ENCODE results near the gene GRIP1. TPM values are rescaled to one million over a fixed set of nuclear protein-coding genes. Genes with fewer than 3 reads are reported as not detected.

GRIP1 gene
- total RNA-seq, 1 donor from 2014 or later: 20.5 TPM

DNA sequence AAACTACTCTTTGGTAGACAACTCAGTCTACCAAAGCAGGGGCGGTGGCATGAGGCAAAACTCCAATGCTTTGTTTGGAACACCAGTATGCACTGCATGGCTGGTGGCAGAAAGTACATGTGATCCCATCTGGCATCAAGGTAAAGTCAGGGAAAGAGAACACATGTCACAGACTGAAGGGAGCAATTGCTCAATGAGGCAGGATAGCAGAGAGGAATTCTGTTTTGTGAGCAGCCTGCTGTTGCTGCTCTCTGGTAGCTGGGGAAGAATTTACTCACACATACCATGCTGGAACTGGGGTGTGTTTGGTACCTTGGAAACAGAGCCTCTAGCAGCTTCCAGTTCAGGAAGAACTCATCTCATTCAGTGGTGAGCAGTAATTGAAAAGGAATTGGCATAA lies 291.8 kb downstream of the GRIP1 start:
- no peak for DNase-seq (ENCODE audit: low spot score)

DNA sequence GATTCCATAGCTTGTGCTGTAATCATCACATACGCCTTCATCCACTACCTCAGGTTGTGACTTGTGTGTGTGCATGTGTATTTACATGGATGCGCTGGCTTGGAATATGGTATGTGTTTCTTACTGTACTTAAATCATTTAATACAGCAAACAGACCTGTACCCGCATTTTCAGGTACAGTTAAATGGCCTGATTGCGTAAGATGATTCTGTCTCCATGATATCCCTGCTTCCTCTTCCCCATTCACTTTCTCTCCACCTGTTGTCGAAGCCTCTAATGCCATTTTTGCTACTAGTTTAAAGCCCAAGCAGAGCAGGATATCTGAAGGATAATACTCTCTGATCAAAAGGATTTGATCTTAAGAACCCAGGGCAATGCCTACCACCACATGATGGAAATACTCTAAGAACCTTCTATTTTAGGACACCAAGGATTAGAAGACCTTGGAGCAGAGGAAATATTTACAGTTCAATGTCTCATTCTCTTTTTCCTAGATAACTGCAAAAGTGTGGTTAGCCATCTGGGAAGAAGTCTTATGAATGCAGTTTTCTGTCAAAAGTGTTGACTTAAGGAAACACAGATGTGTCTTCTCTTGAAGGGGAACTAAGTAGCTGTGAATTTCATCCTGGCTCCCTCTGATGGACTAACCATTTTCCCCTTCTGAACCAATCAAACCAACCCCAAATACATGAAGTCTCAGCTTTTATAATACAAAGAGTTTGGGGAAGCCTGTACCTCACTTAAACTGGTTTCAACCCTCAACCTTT lies 297.9 kb downstream of the GRIP1 start:
- DNase-seq (ENCODE audit: low spot score): no peak

DNA sequence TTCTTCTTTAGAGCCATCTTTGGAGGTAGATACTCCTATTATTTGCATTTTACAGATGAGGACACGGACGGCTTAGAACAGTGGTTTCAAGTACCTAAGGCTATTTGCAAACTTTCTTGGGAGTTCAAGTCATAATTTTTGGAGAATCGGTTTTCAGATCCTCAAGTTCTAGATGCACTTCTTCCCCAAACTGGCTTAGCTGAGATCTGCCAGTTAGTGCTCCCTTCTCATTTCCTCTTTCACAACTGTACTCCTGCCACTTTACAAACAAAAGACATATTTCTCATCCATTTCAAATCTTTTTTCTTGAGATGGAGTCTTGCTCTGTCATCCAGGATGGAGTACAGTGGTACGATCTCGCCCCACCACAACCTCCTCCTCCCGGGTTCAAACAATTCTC lies 299.3 kb downstream of the GRIP1 start:
- DNase-seq (ENCODE audit: low spot score): no peak

DNA sequence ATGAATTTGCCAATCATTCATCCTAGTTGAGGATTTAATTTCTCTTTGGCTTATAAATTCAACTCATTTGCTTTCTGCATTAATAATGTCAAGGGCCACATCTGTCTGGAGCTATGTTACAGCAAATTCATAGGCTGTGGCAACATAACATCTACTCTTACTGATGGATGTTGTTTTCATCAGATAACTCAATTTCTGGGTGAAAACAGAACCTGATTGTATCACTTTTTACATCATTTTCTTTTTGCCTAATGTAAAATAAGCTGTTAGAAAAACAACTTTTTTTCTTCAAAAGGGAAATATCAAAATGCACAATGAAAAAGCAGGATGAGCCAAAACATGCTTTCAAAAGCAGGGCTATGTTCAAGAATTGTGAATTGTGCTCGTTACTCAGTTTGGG lies 303.3 kb downstream of the GRIP1 start:
- no peak for DNase-seq (ENCODE audit: low spot score)

DNA sequence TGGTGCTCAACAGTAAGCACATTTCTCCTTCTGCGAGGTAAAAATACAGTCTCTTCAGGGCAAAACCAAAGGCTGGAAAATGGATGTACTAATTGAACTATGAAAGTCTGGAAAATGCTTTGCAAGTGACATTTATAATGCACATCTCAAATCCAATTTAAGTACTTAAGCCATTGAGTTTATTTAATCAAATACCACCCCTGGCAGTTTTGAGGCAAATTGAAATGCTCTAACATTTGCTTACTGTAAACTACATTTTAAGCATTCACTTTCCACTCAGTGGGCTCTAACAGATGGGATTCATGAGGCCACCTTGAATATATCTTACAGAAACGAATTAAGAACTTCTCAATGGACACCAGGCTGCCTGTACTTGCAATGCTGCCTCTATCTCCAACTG lies 306.9 kb downstream of the GRIP1 start:
- DNase-seq (ENCODE audit: low spot score): no peak

DNA sequence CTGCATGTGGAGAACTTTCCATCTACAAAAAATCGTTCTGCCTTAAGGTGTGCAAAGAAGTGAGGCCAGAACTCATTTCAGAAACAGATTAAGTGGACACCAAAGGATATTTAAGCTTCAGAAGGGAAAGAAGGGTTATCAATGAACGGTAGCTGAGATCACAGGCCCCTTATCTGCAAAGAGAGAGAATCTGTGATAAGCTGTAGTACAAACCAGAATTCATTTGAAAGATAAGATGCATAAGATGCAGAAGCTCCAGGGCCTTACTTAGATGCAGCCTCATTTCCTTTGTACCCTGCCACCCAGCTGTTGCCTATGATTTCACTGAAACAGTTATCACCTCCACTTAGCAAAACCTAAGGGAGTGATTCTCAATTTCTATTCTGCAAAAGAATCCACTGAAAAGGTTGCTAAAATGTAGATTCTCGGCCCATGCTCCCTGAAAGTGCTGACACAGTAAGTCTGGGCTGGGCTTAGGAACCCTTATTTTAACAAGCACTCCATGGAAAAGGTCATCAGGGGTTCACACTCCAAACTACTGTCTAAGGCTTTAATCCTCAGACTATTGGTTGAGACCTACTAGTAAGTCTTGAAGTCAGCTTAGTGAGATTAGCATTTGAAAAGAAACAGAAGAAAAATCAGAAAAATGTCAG lies 311.7 kb downstream of the GRIP1 start:
- DNase-seq (ENCODE audit: low spot score): peak; percentile 6

DNA sequence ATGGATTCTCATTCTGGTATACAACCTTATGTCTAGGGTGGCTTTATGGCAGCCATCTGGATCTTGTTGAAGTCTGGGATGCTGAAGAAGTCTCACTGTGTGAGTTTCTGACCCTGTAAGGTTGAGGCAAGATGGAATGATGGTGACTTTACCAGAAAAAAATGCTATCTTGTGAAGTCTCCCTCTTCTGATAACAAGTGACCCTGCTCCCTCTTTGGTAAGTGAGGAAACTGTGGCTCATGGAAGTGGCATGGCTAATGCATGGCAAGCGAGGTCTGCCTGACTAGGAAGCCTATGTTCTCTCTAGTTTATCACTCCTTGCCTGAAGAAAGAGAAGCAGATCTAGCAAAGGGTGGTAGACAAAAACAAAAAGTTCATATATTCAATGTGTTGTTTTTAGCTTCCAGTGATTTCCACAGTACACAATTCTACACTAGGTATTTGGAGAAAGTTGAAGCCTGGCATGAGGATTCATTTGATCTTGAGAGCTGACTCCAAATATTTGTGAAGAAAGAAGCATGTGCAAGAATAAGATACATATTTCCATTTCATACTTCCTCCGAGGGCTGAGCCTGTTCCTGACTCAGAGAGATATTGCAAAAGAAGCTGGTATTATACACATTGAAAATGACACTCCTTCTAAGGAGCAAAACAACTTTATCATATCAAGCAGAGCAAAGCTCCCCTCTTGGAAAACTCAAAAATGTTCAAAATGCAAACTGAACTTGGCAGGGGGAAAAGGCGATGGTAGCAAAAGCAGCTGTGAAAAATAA lies 313.0 kb downstream of the GRIP1 start:
- DNase-seq (ENCODE audit: low spot score): peak; percentile 54

DNA sequence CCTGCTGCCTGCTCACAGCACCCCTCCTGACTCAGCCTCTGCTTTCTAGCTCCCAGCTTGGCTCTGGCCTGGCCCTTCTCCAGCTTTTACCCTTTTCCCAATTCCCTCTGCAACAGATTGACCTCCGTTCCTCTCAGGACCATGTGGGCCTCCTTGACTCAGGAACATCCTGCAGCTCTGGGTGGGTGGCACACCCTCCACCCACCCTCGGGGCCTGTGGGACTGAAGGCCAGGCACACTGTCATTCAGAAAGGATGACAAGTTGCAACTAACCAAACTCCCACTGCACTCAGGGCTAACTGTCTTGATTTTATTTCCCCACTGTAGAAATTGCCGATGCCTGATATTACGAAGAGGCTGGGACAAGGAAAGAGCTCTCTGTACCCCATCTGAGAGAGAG lies 317.2 kb downstream of the GRIP1 start:
- no peak for DNase-seq (ENCODE audit: low spot score)

DNA sequence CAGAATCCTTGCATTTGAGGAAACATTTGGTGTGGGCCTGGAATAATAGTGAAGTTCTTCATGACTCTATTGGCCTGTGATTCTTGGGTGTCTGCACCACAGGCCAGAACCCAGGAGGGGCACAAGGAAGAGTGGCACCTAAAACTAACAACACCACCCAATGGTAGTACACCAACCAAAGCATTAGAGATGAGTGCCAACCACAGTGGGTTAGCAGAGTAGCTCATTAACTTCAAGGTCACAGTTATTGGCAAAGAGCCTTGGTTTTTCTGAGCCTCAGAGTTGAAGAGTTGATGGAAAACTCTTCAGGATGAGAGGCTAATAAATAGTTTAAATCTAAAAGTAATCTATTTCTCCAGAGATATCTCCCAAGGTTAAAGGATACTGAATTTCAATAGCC lies 319.6 kb downstream of the GRIP1 start:
- DNase-seq (ENCODE audit: low spot score): no peak

DNA sequence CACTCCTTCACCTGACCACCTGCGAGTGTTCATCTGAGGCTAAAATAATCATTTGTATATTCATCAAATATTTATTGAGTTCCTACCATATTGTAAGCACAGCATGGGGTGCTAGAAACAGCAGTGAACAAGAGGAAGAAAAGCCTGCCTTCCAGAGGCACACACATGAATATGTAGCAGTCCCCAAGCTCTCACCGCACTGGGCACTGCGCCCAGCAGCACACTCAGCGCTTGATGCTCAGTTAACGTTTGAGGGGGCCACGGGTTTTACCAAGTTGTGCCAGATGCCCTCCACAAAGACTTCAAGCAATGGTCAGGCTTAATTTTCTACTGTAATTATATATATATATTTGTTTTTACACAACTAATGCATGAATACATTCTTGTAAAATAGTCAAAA lies 324.6 kb downstream of the GRIP1 start:
- no peak for DNase-seq (ENCODE audit: low spot score)

DNA sequence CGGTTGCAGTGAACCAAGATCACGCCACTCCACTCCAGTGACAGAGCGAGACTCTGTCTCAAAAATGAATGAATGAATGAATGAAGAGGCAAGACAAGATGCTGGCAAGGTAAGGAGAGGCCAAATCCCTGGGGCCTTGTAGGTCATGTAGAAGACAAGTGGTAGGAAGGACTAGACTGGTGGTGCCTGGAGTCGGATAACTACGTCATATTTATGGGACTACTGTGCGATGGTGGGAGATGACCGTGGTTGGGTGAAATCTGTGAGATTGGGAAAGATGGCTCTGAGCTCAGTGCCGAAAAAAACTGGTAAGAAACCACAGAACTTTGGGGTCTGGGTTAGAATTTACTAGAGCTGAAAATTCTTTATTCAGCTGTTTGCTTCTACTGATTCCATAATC lies 326.0 kb downstream of the GRIP1 start:
- DNase-seq (ENCODE audit: low spot score): no peak

DNA sequence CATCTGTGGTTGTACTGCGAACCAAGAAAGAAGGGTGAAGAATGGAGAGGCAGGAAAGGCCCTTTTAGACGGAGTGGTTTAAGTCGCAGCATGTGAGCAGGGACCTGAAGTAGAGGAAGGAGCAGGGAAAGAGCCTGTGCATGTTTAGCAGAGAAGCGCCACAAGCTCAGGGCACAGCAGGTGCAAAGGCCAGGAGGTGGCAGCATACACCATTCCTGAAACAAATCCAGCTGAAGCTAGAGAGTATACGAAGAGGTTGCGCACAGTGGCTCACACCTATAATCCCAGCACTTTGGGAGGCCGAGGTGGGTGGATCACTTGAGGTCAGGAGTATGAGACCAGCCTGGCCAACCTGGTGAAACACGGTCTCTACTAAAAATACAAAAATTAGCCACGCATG lies 326.7 kb downstream of the GRIP1 start:
- peak; percentile 23 for DNase-seq (ENCODE audit: low spot score)

DNA sequence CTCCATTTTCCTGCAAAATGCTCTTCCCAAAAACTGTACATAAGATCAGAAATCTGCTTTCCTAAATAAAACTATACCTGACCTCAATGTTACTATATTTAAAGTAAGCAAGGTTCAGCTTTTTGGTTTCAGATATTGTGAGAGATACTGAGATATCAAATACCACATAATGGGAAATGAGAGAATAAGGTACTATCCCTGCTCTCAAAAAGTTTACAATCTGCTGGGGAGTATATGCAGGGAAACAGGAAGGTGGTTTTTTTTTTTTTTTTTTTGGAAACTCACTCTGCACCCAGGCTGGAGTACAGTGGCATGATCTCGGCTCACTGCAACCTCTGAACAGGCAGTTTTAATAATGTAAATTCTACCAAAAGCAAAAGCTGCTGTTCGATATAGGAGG lies 327.6 kb downstream of the GRIP1 start:
- no peak for DNase-seq (ENCODE audit: low spot score)

DNA sequence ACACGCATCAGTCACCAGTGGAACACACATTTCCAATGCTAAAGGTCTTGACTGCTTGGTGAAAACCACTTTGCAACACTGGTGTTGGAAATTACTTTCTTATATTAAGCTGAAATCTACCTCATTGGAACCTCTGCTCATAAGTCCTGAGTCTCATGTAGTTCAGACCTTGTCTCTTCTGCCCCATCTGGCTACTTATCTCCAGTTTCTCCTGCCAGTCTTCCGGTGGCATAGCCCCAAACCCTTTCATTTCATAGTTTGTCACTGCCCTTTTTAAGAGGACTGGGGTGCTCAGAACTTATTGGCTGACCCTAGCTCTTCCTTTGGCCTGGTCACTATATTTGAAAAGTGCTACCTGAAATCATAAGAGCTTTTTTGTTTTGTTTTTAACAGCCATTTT lies 332.9 kb downstream of the GRIP1 start:
- no peak for DNase-seq (ENCODE audit: low spot score)

DNA sequence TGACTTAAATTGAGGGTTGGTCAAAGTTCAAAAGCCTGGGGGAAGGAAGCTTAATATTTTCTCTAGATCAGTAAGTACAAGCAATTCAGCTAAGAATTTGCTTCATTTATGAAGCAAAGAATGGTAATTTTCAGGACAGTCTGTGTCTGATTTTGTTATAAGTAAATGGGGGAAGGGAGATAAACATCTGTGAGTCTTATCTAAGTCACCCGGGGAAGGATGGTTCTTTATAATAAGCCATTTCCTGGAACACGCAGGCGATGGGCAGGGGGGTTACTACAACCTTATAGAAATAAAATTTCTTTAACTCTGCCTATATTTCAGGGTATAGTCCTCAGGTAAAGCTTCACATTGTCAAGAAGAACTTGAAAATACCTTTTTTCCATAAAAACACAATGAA lies 333.7 kb downstream of the GRIP1 start:
- DNase-seq (ENCODE audit: low spot score): no peak

DNA sequence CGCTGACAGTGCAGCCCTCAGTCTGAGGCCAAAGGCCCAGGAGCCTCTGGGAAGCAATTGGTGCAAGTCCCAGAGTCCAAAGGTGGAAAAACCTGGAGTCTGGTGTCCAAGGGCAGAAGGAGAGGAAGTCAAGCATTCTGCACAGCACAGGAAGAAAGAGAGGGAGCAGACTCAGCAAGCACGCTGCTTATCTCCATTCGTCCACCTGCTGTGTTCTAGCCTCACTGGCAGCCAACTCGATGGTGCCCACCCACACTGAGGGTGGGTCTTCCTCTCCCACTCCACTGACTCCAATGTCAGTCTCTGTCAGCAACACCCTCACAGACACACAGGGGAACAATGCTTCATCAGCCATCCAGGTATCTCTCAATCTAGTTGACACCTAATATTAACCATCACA lies 337.8 kb downstream of the GRIP1 start:
- DNase-seq (ENCODE audit: low spot score): no peak

DNA sequence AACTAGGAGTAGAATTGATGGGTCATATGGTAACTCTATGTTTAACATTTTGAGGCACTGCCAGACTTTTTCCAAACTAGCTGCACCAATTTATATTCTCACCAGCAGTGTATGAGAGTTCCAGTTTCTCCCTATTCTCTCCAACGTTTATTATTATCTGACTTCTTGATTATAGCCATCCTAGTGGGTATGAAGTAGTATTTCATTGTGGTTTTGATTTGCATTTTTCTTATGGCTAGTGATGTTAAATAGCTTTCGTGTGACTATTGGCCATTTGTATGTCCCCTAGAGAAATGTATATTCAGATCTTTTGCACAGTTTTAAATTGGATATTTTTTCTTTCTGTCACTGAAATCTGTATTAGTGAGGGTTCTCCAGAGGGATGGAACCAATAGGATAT lies 338.7 kb downstream of the GRIP1 start:
- DNase-seq (ENCODE audit: low spot score): no peak

DNA sequence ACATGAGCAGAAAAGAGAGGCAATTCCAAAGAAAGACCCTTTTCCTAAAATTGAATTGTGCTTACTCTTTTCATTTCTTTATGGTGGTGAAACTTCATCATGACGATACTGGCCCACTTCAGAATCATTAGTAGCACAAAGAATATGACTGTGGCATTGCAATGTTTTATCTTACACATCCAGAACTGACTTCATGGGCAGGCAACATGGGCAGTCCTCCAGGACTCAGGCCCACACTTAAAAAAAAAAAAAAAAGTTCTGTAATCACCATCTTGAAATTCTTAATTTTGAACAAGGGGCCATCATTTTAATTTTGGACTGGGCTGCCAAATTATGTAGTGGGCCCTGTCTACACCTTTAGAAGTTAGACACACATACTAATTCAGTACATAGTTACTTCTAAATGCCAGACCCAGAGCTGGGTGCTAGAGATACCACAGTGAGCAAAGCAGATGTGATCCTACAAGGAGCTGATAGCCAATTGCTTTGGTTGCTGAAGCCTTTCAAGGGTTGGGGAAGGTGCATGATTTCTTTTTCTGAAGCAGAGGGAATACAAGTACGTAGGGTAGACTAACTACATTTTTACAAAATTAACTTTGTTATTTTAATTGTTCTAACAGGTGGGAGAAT lies 341.4 kb downstream of the GRIP1 start:
- DNase-seq (ENCODE audit: low spot score): no peak

DNA sequence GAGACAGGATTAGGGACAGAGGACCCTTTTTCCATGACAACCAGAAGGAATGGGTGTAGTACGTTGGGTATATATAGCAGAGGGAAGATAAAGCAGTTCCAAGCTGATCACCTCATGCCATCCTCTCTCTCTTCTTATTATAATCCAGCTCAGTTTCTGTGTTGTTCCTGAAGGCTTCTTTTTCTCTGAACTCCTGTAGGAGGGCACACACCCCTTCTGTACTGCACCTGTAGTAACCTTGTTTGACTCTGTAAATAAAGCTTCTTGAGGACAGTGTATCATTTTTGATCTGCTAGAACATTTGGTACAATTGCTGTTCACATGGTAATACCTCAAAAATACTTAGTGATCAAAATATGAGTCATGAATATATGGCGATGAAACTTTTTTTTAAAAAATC lies 343.1 kb downstream of the GRIP1 start:
- DNase-seq (ENCODE audit: low spot score): no peak

DNA sequence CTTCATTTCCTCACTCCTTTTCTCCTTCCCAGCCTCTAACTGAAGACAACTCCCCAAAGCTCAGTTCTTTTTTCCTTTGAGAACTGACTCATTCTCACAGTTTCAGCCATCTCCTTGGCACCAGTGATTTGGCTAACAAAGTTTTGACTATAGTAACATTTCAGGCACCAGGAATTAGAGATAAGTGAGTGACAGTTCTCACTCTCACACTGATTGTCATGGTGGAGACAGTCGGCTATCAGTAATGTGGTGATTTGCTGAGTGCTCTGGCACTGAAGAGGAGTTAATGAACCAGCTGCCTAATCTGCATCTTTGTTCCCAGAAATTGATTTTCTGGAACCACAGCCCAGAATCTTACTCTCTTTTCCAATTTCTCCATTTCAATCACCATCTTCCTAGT lies 347.1 kb downstream of the GRIP1 start:
- no peak for DNase-seq (ENCODE audit: low spot score)

DNA sequence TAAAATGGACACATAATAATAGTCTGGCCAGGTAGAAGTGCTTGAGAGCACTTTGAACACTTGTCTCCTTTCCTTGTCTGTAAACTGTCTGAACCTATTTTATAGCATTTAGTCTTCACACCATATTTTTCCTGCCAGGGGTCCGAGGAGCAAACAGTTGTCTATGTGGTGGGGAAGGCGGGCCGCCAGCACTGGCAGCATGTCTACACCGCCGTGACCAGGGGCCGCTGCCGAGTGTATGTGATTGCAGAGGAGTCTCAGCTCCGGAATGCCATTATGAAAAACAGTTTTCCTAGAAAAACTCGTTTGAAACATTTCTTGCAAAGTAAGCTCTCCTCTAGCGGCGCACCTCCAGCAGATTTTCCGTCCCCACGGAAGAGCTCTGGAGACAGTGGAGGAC lies 347.9 kb downstream of the GRIP1 start:
- no peak for DNase-seq (ENCODE audit: low spot score)

DNA sequence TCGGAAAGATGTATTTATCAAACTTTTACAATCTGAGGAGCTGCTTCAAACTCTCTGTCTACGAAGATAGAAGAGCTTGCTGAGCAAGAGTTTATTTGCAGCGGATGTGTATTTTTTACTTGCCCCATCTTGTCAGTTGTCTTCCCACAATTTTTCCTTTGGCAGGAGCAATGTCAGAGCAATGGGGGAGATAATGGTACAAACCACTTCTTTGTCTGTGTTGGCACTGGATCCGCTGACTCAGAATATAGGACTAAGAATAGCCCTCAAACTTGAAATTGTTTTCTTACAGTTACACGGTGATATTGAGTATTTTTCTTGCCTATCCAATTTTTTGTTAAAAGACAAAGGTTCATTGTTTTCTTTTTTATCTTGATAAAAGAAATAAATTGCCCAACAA lies 348.9 kb downstream of the GRIP1 start:
- DNase-seq (ENCODE audit: low spot score): no peak

Data from umbilical cord (tissue), 2 donors.